ENCODE data around the gene WWTR1. TPM values are rescaled to one million over a fixed set of nuclear protein-coding genes. Genes with fewer than 3 reads are reported as not detected.

The WWTR1 gene
- total and polyA plus RNA-seq, 2 experiments from 2014 or later, result 25.1 to 26.2 TPM

GRCh38 chr3:149625795-149626194 lies 32.0 kb downstream of the WWTR1 start:
- ATAC-seq, result no peak
- no peaks in the 10 kb centered on the region for H3K9me3 Mint-ChIP-seq
- H3K4me3 Mint-ChIP-seq, result no peak overlapping the region
- Histone ChIP-seq H3K4me3 (no peak overlapping the region), H3K27me3 (ENCODE audit: insufficient read depth) (no peaks in the 10 kb centered on the region), H3K36me3 (ENCODE audit: insufficient read depth) (no peaks in the 10 kb centered on the region), H3K4me2 (no peak overlapping the region), H3K79me2 (replicated peaks; ENCODE audit: insufficient read depth) (peaks cover 88% of the 10 kb centered on the region), H3K4me1 (ENCODE audit: insufficient read depth) (peaks cover 40% of the 10 kb centered on the region), H3K9me2 (ENCODE audit: insufficient read depth) (no peaks in the 10 kb centered on the region), H2AFZ (no peak overlapping the region), H3K27ac (ENCODE audit: low read depth) (no peak overlapping the region), H4K20me1 (replicated peaks; ENCODE audit: insufficient read depth) (0 out of 2 replicates have a peak, but pooled peaks cover 8% of the 10 kb centered on the region), H3F3A (replicated peaks; ENCODE audit: low read depth) (no peaks in the 10 kb centered on the region; the same call in 1 of the 2 replicates)
- DNase-seq (ENCODE audit: low spot score), result no peak
- H3K36me3 Mint-ChIP-seq (ENCODE audit: low read depth), result no peaks in the 10 kb centered on the region
- no peaks in the 10 kb centered on the region for H3K27me3 Mint-ChIP-seq (ENCODE audit: insufficient read depth, low read depth, poor library complexity)
- H3K27ac Mint-ChIP-seq, result no peak overlapping the region; the same call in 1 of the 2 replicates
- H3K4me1 Mint-ChIP-seq, result peaks cover 25% of the 10 kb centered on the region
- no peak for TF ChIP-seq CTCF (conservative IDR thresholded peaks at IDR 0.05; ENCODE audit: low read depth in 2 of 2)
- no peak for TF ChIP-seq JUNB (IDR thresholded peaks at IDR 0.05; ENCODE audit: unreplicated experiment)
- TF ChIP-seq REST (IDR thresholded peaks at IDR 0.05; ENCODE audit: unreplicated experiment), result no peak
- no peak for TF ChIP-seq ETS1 (IDR thresholded peaks at IDR 0.05)
- no peak for TF ChIP-seq POLR2AphosphoS5 (IDR thresholded peaks at IDR 0.05; ENCODE audit: low read depth)
- TF ChIP-seq ZNF462 (CRISPR knock-in tag; IDR thresholded peaks at IDR 0.05), result no peak
- TF ChIP-seq STAT1 (IDR thresholded peaks at IDR 0.05; ENCODE audit: unreplicated experiment), result no peak
- TF ChIP-seq EZH2phosphoT487 (IDR thresholded peaks at IDR 0.05; ENCODE audit: unreplicated experiment), result no peak
- no peak for TF ChIP-seq NANOG (IDR thresholded peaks at IDR 0.05; ENCODE audit: borderline replicate concordance)

All from GM23338 (cell line).